Choroid plexus epithelial cell (primary cell): Measurements from ENCODE around the gene STXBP5.

Experiments
- DNase-seq: peaks from one replicate; pipeline ENCODE4 v3.0.0-alpha.2; 2010; ENCODE audit warnings: low read depth
- H3K4me3 ChIP-seq: 2 replicates; pipeline ENCODE4 v1.5.1; 2011; ENCODE audit warnings: low read depth, mild to moderate bottlenecking, control low read depth, low read length, moderate library complexity
- CTCF ChIP-seq: conservative IDR thresholded peaks from 2 replicates; pipeline ENCODE4 v1.5.1; 2011; ENCODE audit warnings: low read depth, mild to moderate bottlenecking, control low read depth, inconsistent platforms, low read length, moderate library complexity

The STXBP5 gene

DNA sequence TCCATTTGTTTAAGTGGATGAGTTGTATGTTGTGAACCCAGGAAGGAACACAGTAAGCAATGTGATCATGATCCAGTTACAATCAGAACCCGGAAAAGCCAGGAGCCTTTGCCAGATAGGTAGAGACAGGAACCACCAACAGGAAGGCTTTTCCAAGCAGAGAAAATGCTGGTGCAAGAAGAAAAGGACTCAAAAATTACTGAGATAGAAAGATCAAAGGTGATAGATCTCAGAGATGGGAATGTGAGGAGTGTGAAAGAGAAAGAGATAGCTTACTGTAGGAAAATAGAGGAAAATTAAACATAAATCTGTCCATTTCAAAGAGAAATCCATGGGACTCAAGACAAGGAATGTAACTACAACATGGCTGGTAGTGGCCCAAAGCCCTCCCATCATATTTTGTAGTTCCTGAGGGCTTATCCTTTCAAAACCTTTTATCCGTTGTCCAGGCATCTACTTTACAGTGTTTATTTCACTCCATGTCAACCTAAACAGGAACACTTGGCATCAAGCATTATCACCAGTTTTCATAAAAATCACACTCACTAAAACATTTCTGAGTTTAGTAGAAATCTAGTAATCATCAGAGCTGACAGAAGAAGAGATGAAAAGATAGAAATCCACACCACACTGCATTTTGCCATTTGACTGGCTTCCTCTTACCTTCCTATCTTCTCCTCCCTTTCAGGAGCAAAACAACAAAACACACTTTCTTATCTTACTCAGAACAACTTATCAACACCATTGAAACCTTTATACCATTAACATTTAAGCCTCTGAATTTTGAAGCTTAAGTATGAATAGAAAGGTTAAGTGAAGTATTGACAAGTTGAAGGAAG is 44.5 kb upstream of the STXBP5 start:
- TF ChIP-seq CTCF = no peak
- no peak for DNase-seq
- H3K4me3 ChIP-seq = no peak overlapping the region

DNA sequence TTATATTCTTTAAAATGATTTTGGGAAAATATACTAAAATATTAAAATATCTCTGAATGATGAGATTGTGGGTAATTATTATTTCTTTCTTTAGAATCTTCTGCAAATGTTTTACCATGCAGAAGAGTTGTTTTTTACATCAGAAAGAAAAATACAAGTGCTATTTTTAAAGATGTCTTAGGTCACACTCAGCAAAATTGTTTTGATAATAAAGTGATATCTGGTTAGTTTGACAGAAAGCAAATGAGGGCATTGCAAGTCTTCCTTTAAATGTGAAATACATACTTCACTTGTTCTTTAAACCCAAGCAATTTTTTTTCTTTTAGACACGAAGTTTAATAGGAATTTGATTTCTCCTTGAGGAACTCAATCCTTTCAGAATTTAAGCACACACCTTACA is 43.6 kb upstream of the STXBP5 start:
- H3K4me3 ChIP-seq = no peak overlapping the region
- TF ChIP-seq CTCF = no peak
- DNase-seq = no peak

DNA sequence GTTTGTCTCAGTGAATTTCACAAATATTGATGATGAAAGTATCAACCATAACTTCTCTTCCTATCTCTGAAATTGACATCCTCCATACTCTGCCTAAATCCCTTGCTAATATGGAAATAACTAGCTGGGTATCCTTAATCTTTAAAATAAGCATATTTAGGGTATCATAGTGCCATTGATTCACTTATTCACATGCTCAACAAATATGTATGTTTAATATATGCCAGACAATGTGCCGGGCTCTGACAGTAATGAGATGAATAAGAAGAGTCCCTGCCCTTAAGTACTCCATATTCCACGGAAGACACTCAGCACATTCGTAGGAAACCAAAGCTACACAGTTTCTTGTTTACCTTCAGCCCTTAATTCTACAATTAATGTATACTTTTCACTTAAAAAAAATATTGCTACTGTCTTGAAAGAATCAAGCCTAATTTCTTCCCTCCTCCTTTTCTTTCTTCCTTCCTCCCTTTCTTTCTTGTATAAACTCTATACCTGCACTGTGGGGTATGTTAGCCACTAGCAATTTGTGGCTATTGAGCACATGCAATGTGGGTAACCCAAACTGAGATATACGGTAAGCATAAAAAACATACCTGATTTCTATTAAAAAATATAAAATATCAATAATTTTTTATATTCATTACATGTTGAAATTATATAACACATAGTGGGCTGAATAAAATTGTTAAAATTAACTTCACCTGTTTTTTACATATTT is 42.8 kb upstream of the STXBP5 start:
- DNase-seq = no peak
- no peak for TF ChIP-seq CTCF
- H3K4me3 ChIP-seq = no peak overlapping the region

DNA sequence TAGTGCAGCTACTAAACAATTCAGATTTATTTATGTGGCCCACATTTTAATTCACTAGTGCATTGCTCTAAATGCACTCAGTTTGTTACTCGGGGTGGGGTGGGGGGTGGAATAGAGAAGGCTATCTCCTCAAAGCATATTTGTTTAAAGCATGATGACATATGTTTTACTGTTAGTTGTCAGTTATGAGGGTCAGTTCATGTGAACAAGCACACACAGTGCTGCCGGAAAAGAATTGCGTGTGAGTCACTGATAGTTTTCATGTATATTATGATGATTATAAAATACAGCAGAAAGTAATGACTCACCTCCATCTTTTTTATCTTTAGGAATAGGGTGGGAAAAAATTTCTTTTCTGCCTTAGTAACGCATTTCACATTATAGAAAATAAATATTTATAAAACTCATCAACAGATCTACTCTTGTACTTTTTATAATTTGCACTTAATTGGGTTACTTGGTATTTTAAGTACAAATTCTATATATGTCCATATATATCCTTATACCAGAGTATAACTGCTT is 42.2 kb upstream of the STXBP5 start:
- TF ChIP-seq CTCF = no peak
- H3K4me3 ChIP-seq = no peak overlapping the region
- DNase-seq = peak; percentile 92

GRCh38 chr6:147164761-147165160 is 39.5 kb upstream of the STXBP5 start:
- DNase-seq = no peak
- TF ChIP-seq CTCF = no peak
- H3K4me3 ChIP-seq = no peak overlapping the region

DNA sequence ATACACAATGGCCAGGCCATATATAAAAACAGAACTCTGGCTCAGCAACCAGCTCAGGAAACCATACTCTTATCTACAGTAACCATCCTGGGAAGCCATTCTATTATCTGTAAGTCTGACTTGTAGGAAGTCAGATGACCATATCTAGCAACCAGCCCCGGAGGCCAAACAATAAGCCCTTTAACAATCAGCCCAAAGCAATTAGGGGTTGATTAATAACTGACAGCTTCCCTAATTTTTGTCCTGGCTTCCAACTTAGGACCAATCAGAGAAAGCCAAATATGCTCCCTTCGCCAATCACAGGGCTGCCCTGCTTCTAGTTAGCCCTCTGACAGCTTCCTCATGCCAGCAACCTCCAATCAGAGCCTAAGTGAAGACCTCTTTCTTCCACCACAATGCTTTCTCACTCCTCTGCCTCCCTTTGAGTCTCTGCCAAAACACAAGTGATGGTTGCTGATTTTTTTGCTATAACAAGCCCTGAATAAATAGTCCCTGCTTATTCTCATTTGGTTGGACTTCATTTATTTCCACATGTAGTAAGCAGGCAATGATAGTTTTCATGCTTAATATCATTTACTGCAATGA is 37.8 kb upstream of the STXBP5 start:
- DNase-seq = peak; percentile 41
- no peak for TF ChIP-seq CTCF
- no peak overlapping the region for H3K4me3 ChIP-seq
